NCI-H2029 treated with DMSO at 0.1 percent for 48 hours (cell line): ENCODE data around the gene P2RX6.
"Not testable (repeated sequence)": the region's sequence is repeated elsewhere in the genome, so short reads cannot be mapped to it uniquely, and the experiment has no call there.

ENCODE experiments used
- DNase-seq: peaks from one replicate; lab custom pipeline; 2025; lab: John Stamatoyannopoulos, UW

Gene P2RX6

GRCh38 chr22:20994128-20994901, 20.6 kb upstream of the P2RX6 start:
- no peak for DNase-seq

GRCh38 chr22:20994902-20995241, 20.1 kb upstream of the P2RX6 start:
- no peak for DNase-seq

- no peak for DNase-seq
Observed at GRCh38 chr22:20995329-20996030, 19.5 kb upstream of the P2RX6 start.

GRCh38 chr22:20996031-20996410, 18.9 kb upstream of the P2RX6 start:
- no peak for DNase-seq

GRCh38 chr22:20996598-20997535, 18.1 kb upstream of the P2RX6 start:
- no peak for DNase-seq

- no peak for DNase-seq
Observed at GRCh38 chr22:20997536-20998257, 17.3 kb upstream of the P2RX6 start.

- no peak for DNase-seq
Observed at GRCh38 chr22:20998411-20999336, 16.3 kb upstream of the P2RX6 start.

- no peak for DNase-seq
Observed at GRCh38 chr22:20999350-21000206, 15.4 kb upstream of the P2RX6 start.

GRCh38 chr22:21000207-21000986, 14.6 kb upstream of the P2RX6 start:
- DNase-seq = no peak

GRCh38 chr22:21000987-21001600, 13.9 kb upstream of the P2RX6 start:
- DNase-seq = no peak

GRCh38 chr22:21001601-21002325, 13.2 kb upstream of the P2RX6 start, which contains the start of gene THAP7:
Gene THAP7 (minus strand): TSS chr22:21002118. CDS start chr22:21001911, 207 bp downstream.
- DNase-seq = peak; percentile 69

GRCh38 chr22:21003782-21004181, 11.2 kb upstream of the P2RX6 start:
- DNase-seq = peak; percentile 9

GRCh38 chr22:21009208-21009607, 5.8 kb upstream of the P2RX6 start:
- not testable (repeated sequence) for DNase-seq

- no peak for DNase-seq
Observed at GRCh38 chr22:21009638-21010425, 5.1 kb upstream of the P2RX6 start.

- no peak for DNase-seq
Observed at GRCh38 chr22:21010426-21011113, 4.4 kb upstream of the P2RX6 start.
